DOHH2 (cell line): Measurements from ENCODE around the gene MICAL3.

Experiments used
- H3F3A ChIP-seq: fragments of 200-600 bp; sonication (generic), shearing (Covaris generic); 2 replicates; pipeline ENCODE4 v1.6.0; 2016; ENCODE audit warnings: antibody characterized with exemption, mild to moderate bottlenecking; ENCODE audit not compliant: control insufficient read depth, insufficient read depth
- H3K27ac ChIP-seq: fragments of 200-600 bp; sonication (generic); 2 replicates; pipeline ENCODE4 v1.5.1; 2014; ENCODE audit warnings: low read depth, mild to moderate bottlenecking, low read length, moderate library complexity
- H3K27me3 ChIP-seq: fragments of 200-600 bp; sonication (generic); 2 replicates; pipeline ENCODE4 v1.6.1; 2014; ENCODE audit warnings: mild to moderate bottlenecking, low read length, mixed read lengths; ENCODE audit not compliant: control insufficient read depth
- H3K36me3 ChIP-seq: fragments of 200-600 bp; sonication (generic); 2 replicates; pipeline ENCODE4 v1.6.1; 2014; ENCODE audit warnings: mild to moderate bottlenecking, low read length, moderate library complexity, mixed read lengths; ENCODE audit not compliant: control insufficient read depth
- H3K4me1 ChIP-seq: fragments of 200-600 bp; sonication (generic); 2 replicates; pipeline ENCODE4 v1.6.1; 2014; ENCODE audit warnings: mild to moderate bottlenecking, low read length, mixed read lengths; ENCODE audit not compliant: control insufficient read depth
- H3K4me2 ChIP-seq: fragments of 200-600 bp; sonication (generic); 2 replicates; pipeline ENCODE4 v1.6.0; 2014; ENCODE audit warnings: mild to moderate bottlenecking, low read length, moderate library complexity
- H3K4me3 ChIP-seq: fragments of 200-600 bp; sonication (generic); 2 replicates; pipeline ENCODE4 v1.5.1; 2014; ENCODE audit warnings: mild to moderate bottlenecking, low read length, mixed read lengths
- H3K79me2 ChIP-seq: fragments of 200-600 bp; sonication (generic); 2 replicates; pipeline ENCODE4 v1.6.1; 2014; ENCODE audit warnings: mild to moderate bottlenecking, low read length, mixed read lengths; ENCODE audit not compliant: control insufficient read depth
- H3K9me2 ChIP-seq: fragments of 200-600 bp; sonication (generic); replicated peaks from 2 replicates; pipeline ENCODE4 v1.6.1; 2014; ENCODE audit warnings: mild to moderate bottlenecking, low read length, mixed read lengths; ENCODE audit not compliant: control insufficient read depth
- H3K9me3 ChIP-seq: fragments of 200-600 bp; sonication (generic); 2 replicates; pipeline ENCODE4 v1.6.1; 2014; ENCODE audit warnings: antibody characterized with exemption, low read length, mixed read lengths; ENCODE audit not compliant: control insufficient read depth, insufficient read depth
- H4K20me1 ChIP-seq: fragments of 200-600 bp; sonication (generic); 2 replicates; pipeline ENCODE4 v1.6.0; 2014; ENCODE audit warnings: low read depth, mild to moderate bottlenecking, antibody characterized with exemption, low read length, moderate library complexity; ENCODE audit not compliant: control insufficient read depth, insufficient read depth
- CTCF ChIP-seq: fragments of 200-600 bp; sonication (generic); IDR thresholded peaks from one replicate; pipeline ENCODE4 v1.5.1; 2014; ENCODE audit warnings: antibody characterized with exemption, mild to moderate bottlenecking, low read depth, low read length; ENCODE audit not compliant: poor library complexity, severe bottlenecking
- EZH2phosphoT487 ChIP-seq: fragments of 200-600 bp; sonication (generic); IDR thresholded peaks from 2 replicates; pipeline ENCODE4 v1.6.1; 2017; ENCODE audit warnings: borderline replicate concordance, mild to moderate bottlenecking, antibody characterized with exemption, low read length, moderate library complexity, mixed read lengths

Gene MICAL3

GRCh38 chr22:17820879-17821439 lies 203.4 kb downstream of the MICAL3 start:
- Histone ChIP-seq H3K36me3 (peaks cover 24% of the 10 kb centered on the region), H3K9me3 (no peaks in the 10 kb centered on the region), H3K4me3 (no peak overlapping the region), H3K9me2 (no peaks in the 10 kb centered on the region), H3K4me2 (no peak overlapping the region), H3F3A (no peaks in the 10 kb centered on the region), H3K27me3 (no peaks in the 10 kb centered on the region), H4K20me1 (no peaks in the 10 kb centered on the region), H3K79me2 (no peaks in the 10 kb centered on the region), H3K27ac (no peak overlapping the region), H3K4me1 (no peaks in the 10 kb centered on the region)
- TF ChIP-seq EZH2phosphoT487 (no peak), CTCF (no peak)

GRCh38 chr22:17818649-17819048 lies 205.7 kb downstream of the MICAL3 start:
- Histone ChIP-seq H3K4me2 (no peak overlapping the region), H3K36me3 (peaks cover 28% of the 10 kb centered on the region), H3K4me1 (no peaks in the 10 kb centered on the region), H3K27ac (no peak overlapping the region), H4K20me1 (no peaks in the 10 kb centered on the region), H3K9me2 (no peaks in the 10 kb centered on the region), H3F3A (no peaks in the 10 kb centered on the region), H3K9me3 (no peaks in the 10 kb centered on the region), H3K79me2 (no peaks in the 10 kb centered on the region), H3K27me3 (no peaks in the 10 kb centered on the region), H3K4me3 (no peak overlapping the region)
- TF ChIP-seq CTCF (no peak), EZH2phosphoT487 (no peak)

- no peaks in the 10 kb centered on the region for H3K9me2 ChIP-seq
- TF ChIP-seq CTCF (no peak), EZH2phosphoT487 (no peak)
- no peak overlapping the region for H3K27ac ChIP-seq
- no peaks in the 10 kb centered on the region for H3K4me1 ChIP-seq
- H3K4me3 ChIP-seq = no peak overlapping the region
- H3K27me3 ChIP-seq = no peaks in the 10 kb centered on the region
- no peaks in the 10 kb centered on the region for H3K79me2 ChIP-seq
- no peak overlapping the region for H3K4me2 ChIP-seq
- no peaks in the 10 kb centered on the region for H3K9me3 ChIP-seq
- H4K20me1 ChIP-seq = no peaks in the 10 kb centered on the region
- H3F3A ChIP-seq = no peaks in the 10 kb centered on the region
- H3K36me3 ChIP-seq = peaks cover 33% of the 10 kb centered on the region
Measured at GRCh38 chr22:17818180-17818579, 206.2 kb downstream of the MICAL3 start.
